Measurements from ENCODE around the gene HJURP.

The HJURP gene

GRCh38 chr2:233852056-233852455, 2.3 kb downstream of the HJURP start:
- Histone ChIP-seq H3K27ac (ENCODE audit: low read depth, low read length) (no peak overlapping the region), H2BK15ac (replicated peaks; ENCODE audit: low read depth) (no peak overlapping the region), H3K36me3 (ENCODE audit: control insufficient read depth, insufficient read depth, low read length) (peaks cover 31% of the 10 kb centered on the region), H3K56ac (ENCODE audit: low read length) (peak overlapping the region; percentile 37), H3K4me2 (ENCODE audit: low read length) (peak overlapping the region; percentile 31), H2BK120ac (ENCODE audit: low read depth, low read length) (no peak overlapping the region), H3K18ac (ENCODE audit: low read length) (no peak overlapping the region), H3K27me3 (ENCODE audit: insufficient read depth, low read length, poor library complexity) (no peaks in the 10 kb centered on the region), H4K8ac (ENCODE audit: low read depth, low read length) (no peak overlapping the region), H3K23ac (ENCODE audit: low read length) (no peak overlapping the region), H3K4me1 (ENCODE audit: control insufficient read depth, low read depth, low read length) (peaks cover 4% of the 10 kb centered on the region), H2BK5ac (ENCODE audit: low read length) (no peak overlapping the region), H3K4ac (ENCODE audit: low read depth, low read length) (no peak overlapping the region), H3K79me2 (ENCODE audit: control insufficient read depth, insufficient read depth, low read length) (peaks cover 37% of the 10 kb centered on the region), H3K4me3 (ENCODE audit: low read length) (no peak overlapping the region), H3K79me1 (ENCODE audit: low read length) (peaks cover 31% of the 10 kb centered on the region), H2AK5ac (ENCODE audit: low read length) (no peak overlapping the region), H4K5ac (ENCODE audit: low read length) (no peak overlapping the region), H3K9ac (ENCODE audit: low read length) (peak overlapping the region; percentile 53)
- no CpG with 5 or more reads among the region's 3 CpGs for WGBS (ENCODE audit: extremely low coverage, insufficient coverage, low lambda C conversion rate)
- DNase-seq, result no peak

- Histone ChIP-seq H3K4me2 (ENCODE audit: low read length) (no peak overlapping the region), H3K4ac (ENCODE audit: low read depth, low read length) (no peak overlapping the region), H3K27ac (ENCODE audit: low read depth, low read length) (no peak overlapping the region), H3K27me3 (ENCODE audit: insufficient read depth, low read length, poor library complexity) (no peaks in the 10 kb centered on the region), H3K36me3 (ENCODE audit: control insufficient read depth, insufficient read depth, low read length) (peaks cover 33% of the 10 kb centered on the region), H2BK120ac (ENCODE audit: low read depth, low read length) (no peak overlapping the region), H3K79me1 (ENCODE audit: low read length) (peaks cover 34% of the 10 kb centered on the region), H3K4me1 (ENCODE audit: control insufficient read depth, low read depth, low read length) (peaks cover 4% of the 10 kb centered on the region), H3K18ac (ENCODE audit: low read length) (no peak overlapping the region), H3K4me3 (ENCODE audit: low read length) (no peak overlapping the region), H3K56ac (ENCODE audit: low read length) (no peak overlapping the region), H3K79me2 (ENCODE audit: control insufficient read depth, insufficient read depth, low read length) (peaks cover 37% of the 10 kb centered on the region), H2BK15ac (replicated peaks; ENCODE audit: low read depth) (no peak overlapping the region), H4K8ac (ENCODE audit: low read depth, low read length) (no peak overlapping the region), H2BK5ac (ENCODE audit: low read length) (no peak overlapping the region), H3K23ac (ENCODE audit: low read length) (no peak overlapping the region), H3K9ac (ENCODE audit: low read length) (no peak overlapping the region), H2AK5ac (ENCODE audit: low read length) (no peak overlapping the region), H4K5ac (ENCODE audit: low read length) (no peak overlapping the region)
- WGBS (ENCODE audit: extremely low coverage, insufficient coverage, low lambda C conversion rate), result no CpG with 5 or more reads among the region's 6 CpGs
- no peak for DNase-seq
Observed at GRCh38 chr2:233851169-233851568, 3.2 kb downstream of the HJURP start.

- Histone ChIP-seq H3K27ac (ENCODE audit: low read depth, low read length) (no peak overlapping the region), H2BK15ac (replicated peaks; ENCODE audit: low read depth) (no peak overlapping the region), H2BK5ac (ENCODE audit: low read length) (no peak overlapping the region), H3K79me1 (ENCODE audit: low read length) (peaks cover 34% of the 10 kb centered on the region), H3K36me3 (ENCODE audit: control insufficient read depth, insufficient read depth, low read length) (peaks cover 33% of the 10 kb centered on the region), H4K5ac (ENCODE audit: low read length) (no peak overlapping the region), H3K56ac (ENCODE audit: low read length) (no peak overlapping the region), H2BK120ac (ENCODE audit: low read depth, low read length) (no peak overlapping the region), H3K27me3 (ENCODE audit: insufficient read depth, low read length, poor library complexity) (no peaks in the 10 kb centered on the region), H3K9ac (ENCODE audit: low read length) (no peak overlapping the region), H3K4me1 (ENCODE audit: control insufficient read depth, low read depth, low read length) (peaks cover 4% of the 10 kb centered on the region), H3K4me2 (ENCODE audit: low read length) (no peak overlapping the region), H3K18ac (ENCODE audit: low read length) (no peak overlapping the region), H3K79me2 (ENCODE audit: control insufficient read depth, insufficient read depth, low read length) (peaks cover 37% of the 10 kb centered on the region), H3K23ac (ENCODE audit: low read length) (no peak overlapping the region), H3K4me3 (ENCODE audit: low read length) (no peak overlapping the region), H4K8ac (ENCODE audit: low read depth, low read length) (no peak overlapping the region), H2AK5ac (ENCODE audit: low read length) (no peak overlapping the region), H3K4ac (ENCODE audit: low read depth, low read length) (no peak overlapping the region)
- WGBS (ENCODE audit: extremely low coverage, insufficient coverage, low lambda C conversion rate), result no CpG with 5 or more reads among the region's 7 CpGs
- no peak for DNase-seq
Observed at GRCh38 chr2:233850745-233851144, 3.6 kb downstream of the HJURP start.

- no CpG with 5 or more reads among the region's 13 CpGs for WGBS (ENCODE audit: extremely low coverage, insufficient coverage, low lambda C conversion rate)
- no peak overlapping the region for H3K27ac ChIP-seq (ENCODE audit: low read depth, low read length)
- peaks cover 34% of the 10 kb centered on the region for H3K79me1 ChIP-seq (ENCODE audit: low read length)
Observed at GRCh38 chr2:233849607-233850271, 4.6 kb downstream of the HJURP start.

GRCh38 chr2:233848276-233848675, 6.1 kb downstream of the HJURP start:
- Histone ChIP-seq H4K5ac (ENCODE audit: low read length) (no peak overlapping the region), H3K79me1 (ENCODE audit: low read length) (peaks cover 38% of the 10 kb centered on the region), H3K4me3 (ENCODE audit: low read length) (no peak overlapping the region), H3K23ac (ENCODE audit: low read length) (no peak overlapping the region), H3K27me3 (ENCODE audit: insufficient read depth, low read length, poor library complexity) (no peaks in the 10 kb centered on the region), H2BK15ac (replicated peaks; ENCODE audit: low read depth) (no peak overlapping the region), H2BK5ac (ENCODE audit: low read length) (no peak overlapping the region), H3K4me1 (ENCODE audit: control insufficient read depth, low read depth, low read length) (peaks cover 4% of the 10 kb centered on the region), H3K4ac (ENCODE audit: low read depth, low read length) (no peak overlapping the region), H3K18ac (ENCODE audit: low read length) (no peak overlapping the region), H3K36me3 (ENCODE audit: control insufficient read depth, insufficient read depth, low read length) (peaks cover 46% of the 10 kb centered on the region), H3K4me2 (ENCODE audit: low read length) (no peak overlapping the region), H3K56ac (ENCODE audit: low read length) (no peak overlapping the region), H4K8ac (ENCODE audit: low read depth, low read length) (no peak overlapping the region), H2AK5ac (ENCODE audit: low read length) (no peak overlapping the region), H3K79me2 (ENCODE audit: control insufficient read depth, insufficient read depth, low read length) (peaks cover 36% of the 10 kb centered on the region), H2BK120ac (ENCODE audit: low read depth, low read length) (no peak overlapping the region), H3K9ac (ENCODE audit: low read length) (no peak overlapping the region), H3K27ac (ENCODE audit: low read depth, low read length) (no peak overlapping the region)
- WGBS (ENCODE audit: extremely low coverage, insufficient coverage, low lambda C conversion rate), result no CpG with 5 or more reads among the region's 13 CpGs
- no peak for DNase-seq

More at GRCh38 chr2:233849607-233850271, 4.6 kb downstream of the HJURP start:
- DNase-seq, result no peak
- H3K27me3 ChIP-seq (ENCODE audit: insufficient read depth, low read length, poor library complexity), result no peaks in the 10 kb centered on the region
- no peak overlapping the region for H3K4me2 ChIP-seq (ENCODE audit: low read length)
- H2BK15ac ChIP-seq (replicated peaks; ENCODE audit: low read depth), result no peak overlapping the region
- H3K23ac ChIP-seq (ENCODE audit: low read length), result no peak overlapping the region
- no peak overlapping the region for H4K8ac ChIP-seq (ENCODE audit: low read depth, low read length)
- H3K18ac ChIP-seq (ENCODE audit: low read length), result no peak overlapping the region
- H3K9ac ChIP-seq (ENCODE audit: low read length), result no peak overlapping the region
- H3K4me1 ChIP-seq (ENCODE audit: control insufficient read depth, low read depth, low read length), result peaks cover 4% of the 10 kb centered on the region
- no peak overlapping the region for H3K56ac ChIP-seq (ENCODE audit: low read length)
- H3K79me2 ChIP-seq (ENCODE audit: control insufficient read depth, insufficient read depth, low read length), result peaks cover 37% of the 10 kb centered on the region
- peaks cover 34% of the 10 kb centered on the region for H3K36me3 ChIP-seq (ENCODE audit: control insufficient read depth, insufficient read depth, low read length)
- no peak overlapping the region for H2AK5ac ChIP-seq (ENCODE audit: low read length)
- H4K5ac ChIP-seq (ENCODE audit: low read length), result no peak overlapping the region
- no peak overlapping the region for H3K4me3 ChIP-seq (ENCODE audit: low read length)
- H3K4ac ChIP-seq (ENCODE audit: low read depth, low read length), result no peak overlapping the region
- no peak overlapping the region for H2BK5ac ChIP-seq (ENCODE audit: low read length)
- no peak overlapping the region for H2BK120ac ChIP-seq (ENCODE audit: low read depth, low read length)
